GM12891 (cell line): ENCODE data around the gene OASL.
"Not testable (repeated sequence)": the region's sequence is repeated elsewhere in the genome, so short reads cannot be mapped to it uniquely, and the experiment has no call there.

ENCODE experiments used
- POLR2A ChIP-seq: IDR thresholded peaks from 2 replicates; pipeline ENCODE4 v1.6.1; 2011; ENCODE audit warnings: low read depth, low read length, control low read depth
- POLR2AphosphoS5 ChIP-seq: IDR thresholded peaks from 2 replicates; pipeline ENCODE4 v1.6.1; 2011; ENCODE audit warnings: low read depth, low read length, control low read depth
- TAF1 ChIP-seq: IDR thresholded peaks from 2 replicates; pipeline ENCODE4 v1.6.1; 2011; ENCODE audit warnings: low read depth, low read length, control low read depth

GRCh38 chr12:121064586-121064985, 25.5 kb upstream of the OASL start:
- not testable (repeated sequence) for TF ChIP-seq TAF1, POLR2AphosphoS5, POLR2A
